Tibial nerve (tissue), 4 donors: ENCODE results near the gene NCOA3. TPM values are rescaled to one million over a fixed set of nuclear protein-coding genes. Genes with fewer than 3 reads are reported as not detected.

Experiments used
- DNase-seq, 2 donors: peaks; one replicate each; pipeline ENCODE4 v3.0.0-alpha.2; 2019; ENCODE audit warnings: low spot score in 2 of 2
- H3K27ac ChIP-seq, 4 donors: fragments of 200-600 bp; sonication (generic) in 3 of 4; one replicate each; pipeline ENCODE4 v1.5.1; 2017 to 2019; ENCODE audit warnings: mild to moderate bottlenecking in 1 of 4
- H3K27me3 ChIP-seq, 2 donors: fragments of 200-600 bp; sonication (generic) in 1 of 2; one replicate each; pipeline versions ENCODE4 v1.5.1 to v1.6.0; 2017 to 2019
- H3K36me3 ChIP-seq, 3 donors: fragments of 200-600 bp; sonication (generic); one replicate each; pipeline ENCODE4 v1.5.1; 2018 to 2019
- H3K4me1 ChIP-seq, 4 donors: fragments of 200-600 bp; sonication (generic) in 3 of 4; one replicate each; pipeline ENCODE4 v1.5.1; 2017 to 2019
- H3K4me3 ChIP-seq, 4 donors: fragments of 200-600 bp; sonication (generic) in 3 of 4; one replicate each; pipeline ENCODE4 v1.5.1; 2017 to 2019; ENCODE audit warnings: mild to moderate bottlenecking in 1 of 4, moderate library complexity in 1 of 4
- H3K9me3 ChIP-seq, 4 donors: fragments of 200-600 bp; sonication (generic) in 3 of 4; one replicate each; pipeline ENCODE4 v1.5.1; 2017 to 2019
- CTCF ChIP-seq, 5 experiments: fragments of 200-600 bp in 3 of 5; fragments of 450-650 bp in 2 of 5; sonication (generic) in 3 of 5; IDR thresholded peaks; one replicate each; pipeline ENCODE4 v1.5.1; 2016 to 2019; ENCODE audit warnings: antibody characterized with exemption in 5 of 5, mild to moderate bottlenecking in 3 of 5, moderate library complexity in 2 of 5
- EP300 ChIP-seq, 2 donors: sonication (generic); formaldehyde crosslinking; IDR thresholded peaks; one replicate each; pipeline ENCODE4 v1.6.1; 2017; ENCODE audit warnings: antibody characterized with exemption in 2 of 2, mild to moderate bottlenecking in 1 of 2
- POLR2A ChIP-seq, 2 donors: fragments of 450-650 bp; IDR thresholded peaks; one replicate each; pipeline ENCODE4 v1.6.1; 2017; ENCODE audit warnings: antibody characterized with exemption in 2 of 2, mild to moderate bottlenecking in 2 of 2, moderate library complexity in 2 of 2
- WGBS, 2 donors: methylation state at CpG; one replicate each; pipeline ENCODE4 v1.1.5; 2018; 5-methylcytosine and 5-hydroxymethylcytosine counted together
- small RNA-seq: library from RNA; depleted of rRNA; stranded (forward); fragments of <200 nt; gene quantifications from one replicate; pipeline ENCODE3, GENCODE V24; 2016
- total RNA-seq, 4 donors: library from RNA; depleted of rRNA; stranded (reverse); fragments of >200 nt; gene quantifications; one replicate each; pipeline ENCODE4 v1.1.0, GENCODE V29; 2016

Gene NCOA3
- total RNA-seq, 4 donors from 2014 or later: 38.0 to 48.9 (median 40.7) TPM

DNA sequence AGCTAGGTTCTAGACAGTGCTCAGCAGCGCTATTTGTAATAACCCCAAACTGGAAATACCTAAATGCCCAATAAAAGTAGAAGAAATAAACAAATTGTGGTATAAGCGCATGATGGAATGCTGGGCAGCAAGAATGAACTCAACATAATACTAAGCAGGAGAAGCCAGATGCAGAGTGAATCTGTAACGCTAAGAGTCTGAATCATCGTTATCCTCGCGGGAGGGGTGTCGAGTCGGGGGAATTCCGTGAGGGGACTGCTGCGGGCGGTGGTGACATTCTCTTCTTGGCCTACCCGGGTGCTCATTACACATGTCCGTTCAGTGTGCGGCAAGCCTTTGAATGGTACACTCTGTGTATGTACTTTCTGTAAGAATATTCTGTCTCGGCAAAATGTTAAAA is 199.9 kb downstream of the NCOA3 start:
- no peaks in the 10 kb centered on the region for H3K4me1 ChIP-seq
- no peak for DNase-seq
- no peaks in the 10 kb centered on the region for H3K36me3 ChIP-seq
- TF ChIP-seq EP300 (IDR thresholded peaks at IDR 0.05) (no peak), POLR2A (IDR thresholded peaks at IDR 0.05) (no peak), CTCF (IDR thresholded peaks at IDR 0.05) (no peak)
- no peak overlapping the region for H3K4me3 ChIP-seq
- no peak overlapping the region for H3K27ac ChIP-seq
- no peaks in the 10 kb centered on the region for H3K9me3 ChIP-seq
- H3K27me3 ChIP-seq: no peaks in the 10 kb centered on the region
- 83 to 85% methylated on average over 15 of the region's 15 CpGs for WGBS, 2 donors

GRCh38 chr20:47703748-47704147 is 202.1 kb downstream of the NCOA3 start:
- Histone ChIP-seq H3K36me3 (no peaks in the 10 kb centered on the region), H3K4me3 (no peak overlapping the region), H3K9me3 (no peaks in the 10 kb centered on the region), H3K4me1 (no peaks in the 10 kb centered on the region), H3K27ac (no peak overlapping the region), H3K27me3 (no peaks in the 10 kb centered on the region)
- TF ChIP-seq CTCF (IDR thresholded peaks at IDR 0.05) (no peak), POLR2A (IDR thresholded peaks at IDR 0.05) (no peak), EP300 (IDR thresholded peaks at IDR 0.05) (no peak)
- 71 to 73% methylated on average over 5 of the region's 5 CpGs for WGBS, 2 donors
- no peak for DNase-seq

- Histone ChIP-seq H3K4me1 (no peaks in the 10 kb centered on the region), H3K27me3 (no peaks in the 10 kb centered on the region), H3K4me3 (no peak overlapping the region), H3K9me3 (no peaks in the 10 kb centered on the region), H3K27ac (no peak overlapping the region), H3K36me3 (no peaks in the 10 kb centered on the region)
- no peak for DNase-seq
- 66 to 68% methylated on average over 15 of the region's 15 CpGs for WGBS, 2 donors
- TF ChIP-seq POLR2A (IDR thresholded peaks at IDR 0.05) (no peak), CTCF (IDR thresholded peaks at IDR 0.05) (no peak), EP300 (IDR thresholded peaks at IDR 0.05) (no peak)
These were observed 203.2 kb downstream of the NCOA3 start for GRCh38 chr20:47704746-47705496.

- H3K9me3 ChIP-seq: no peaks in the 10 kb centered on the region
- no peaks in the 10 kb centered on the region for H3K27me3 ChIP-seq
- 80 to 84% methylated on average over 7 of the region's 7 CpGs for WGBS, 2 donors
- H3K27ac ChIP-seq: no peak overlapping the region
- TF ChIP-seq POLR2A (IDR thresholded peaks at IDR 0.05) (no peak), EP300 (IDR thresholded peaks at IDR 0.05) (no peak), CTCF (IDR thresholded peaks at IDR 0.05) (no peak)
- no peaks in the 10 kb centered on the region for H3K36me3 ChIP-seq
- no peak overlapping the region for H3K4me3 ChIP-seq
- no peak for DNase-seq
- no peaks in the 10 kb centered on the region for H3K4me1 ChIP-seq
These were observed 203.8 kb downstream of the NCOA3 start for GRCh38 chr20:47705497-47705856.

DNA sequence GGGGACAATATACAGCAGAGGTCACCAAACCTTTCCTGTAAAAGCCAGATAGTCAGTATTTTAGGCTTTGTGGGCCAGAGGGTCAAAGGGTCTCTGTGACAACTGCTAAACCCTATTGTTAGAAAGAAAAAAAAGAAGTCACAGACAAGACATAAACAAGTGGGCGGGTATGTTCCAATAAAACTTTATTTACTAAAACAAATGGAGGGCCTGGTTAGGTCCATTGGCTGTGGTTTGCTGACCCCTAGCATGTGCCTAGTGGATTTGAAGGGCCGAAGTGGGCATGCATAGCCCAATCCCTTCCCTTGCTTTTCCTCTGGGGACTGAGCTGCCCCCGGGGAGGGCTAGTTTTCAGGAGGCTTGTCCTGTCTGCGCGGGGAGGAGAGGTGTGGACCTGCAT is 204.7 kb downstream of the NCOA3 start:
- 90 to 94% methylated on average over 5 of the region's 5 CpGs for WGBS, 2 donors

More for the DNA sequence above, 204.7 kb downstream of the NCOA3 start:
- DNase-seq: no peak
- Histone ChIP-seq H3K27ac (no peak overlapping the region), H3K4me3 (no peak overlapping the region), H3K27me3 (no peaks in the 10 kb centered on the region), H3K36me3 (no peaks in the 10 kb centered on the region), H3K4me1 (no peaks in the 10 kb centered on the region), H3K9me3 (no peaks in the 10 kb centered on the region)
- TF ChIP-seq POLR2A (IDR thresholded peaks at IDR 0.05) (no peak), CTCF (IDR thresholded peaks at IDR 0.05) (no peak), EP300 (IDR thresholded peaks at IDR 0.05) (no peak)

Small RNA genes lying within 50 kb of the gene (small RNA-seq; reads per million reads assigned to genes)
- not detected for gene RNU6-497P
- not detected for gene RNU6-563P

Other genes with a start within 250 kb of the NCOA3 start
- gene ZMYND8, start 145.2 kb upstream of the NCOA3 start, total RNA-seq: 10 to 100 TPM; 45.3 to 69.9 (median 49.8) TPM